ENCODE measurements around the gene RHOXF1.

DNA sequence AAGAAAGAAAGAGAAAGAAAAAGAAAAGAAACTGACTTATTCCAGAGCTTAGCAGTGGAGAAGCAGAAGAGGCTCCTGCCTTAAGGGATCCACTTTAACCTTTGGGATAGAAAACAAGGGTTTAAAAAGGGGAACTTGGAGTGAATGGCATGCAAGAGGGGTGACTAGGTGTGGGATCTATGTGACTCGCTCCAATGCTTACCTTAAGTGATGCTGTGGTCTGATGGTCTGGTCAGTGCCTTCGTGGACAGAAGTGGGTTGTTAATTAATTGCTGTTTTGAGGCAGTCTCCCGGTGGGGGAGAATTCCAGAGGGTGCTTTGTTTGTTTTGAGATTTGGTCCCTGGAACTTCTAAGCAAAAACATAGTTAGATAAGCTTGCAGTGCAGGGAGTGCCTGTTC, 21.1 kb upstream of the RHOXF1 start:
- TF ChIP-seq, protein P1, sequence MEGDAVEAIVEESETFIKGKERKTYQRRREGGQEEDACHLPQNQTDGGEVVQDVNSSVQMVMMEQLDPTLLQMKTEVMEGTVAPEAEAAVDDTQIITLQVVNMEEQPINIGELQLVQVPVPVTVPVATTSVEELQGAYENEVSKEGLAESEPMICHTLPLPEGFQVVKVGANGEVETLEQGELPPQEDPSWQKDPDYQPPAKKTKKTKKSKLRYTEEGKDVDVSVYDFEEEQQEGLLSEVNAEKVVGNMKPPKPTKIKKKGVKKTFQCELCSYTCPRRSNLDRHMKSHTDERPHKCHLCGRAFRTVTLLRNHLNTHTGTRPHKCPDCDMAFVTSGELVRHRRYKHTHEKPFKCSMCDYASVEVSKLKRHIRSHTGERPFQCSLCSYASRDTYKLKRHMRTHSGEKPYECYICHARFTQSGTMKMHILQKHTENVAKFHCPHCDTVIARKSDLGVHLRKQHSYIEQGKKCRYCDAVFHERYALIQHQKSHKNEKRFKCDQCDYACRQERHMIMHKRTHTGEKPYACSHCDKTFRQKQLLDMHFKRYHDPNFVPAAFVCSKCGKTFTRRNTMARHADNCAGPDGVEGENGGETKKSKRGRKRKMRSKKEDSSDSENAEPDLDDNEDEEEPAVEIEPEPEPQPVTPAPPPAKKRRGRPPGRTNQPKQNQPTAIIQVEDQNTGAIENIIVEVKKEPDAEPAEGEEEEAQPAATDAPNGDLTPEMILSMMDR (IDR thresholded peaks at IDR 0.05), result no peak
- no peak for TF ChIP-seq POLR2A (IDR thresholded peaks at IDR 0.05)
